Left lung (tissue), 10 donors: ENCODE measurements around the gene COL5A1. TPM values are rescaled to one million over a fixed set of nuclear protein-coding genes. Genes with fewer than 3 reads are reported as not detected.

Experiments used
- ATAC-seq: fragments of 200-7000 bp; cut with Tn5 transposase; one replicate; pipeline ENCODE4 v1.9.1; 2020; ENCODE audit warnings: moderate library complexity
- DNase-seq, 4 donors: peaks; one replicate each; pipeline ENCODE4 v3.0.0-alpha.2; 2013 to 2020
- H3K27ac ChIP-seq, 2 donors: fragments of 200-600 bp; sonication (generic) in 1 of 2; one replicate each; pipeline versions ENCODE4 v1.5.0 to v1.8.0; 2020 to 2021
- H3K27me3 ChIP-seq, 2 donors: fragments of 200-600 bp; sonication (generic) in 1 of 2; one replicate each; pipeline versions ENCODE4 v1.5.0 to v1.8.0; 2020 to 2021
- H3K36me3 ChIP-seq, 2 donors: fragments of 200-600 bp; sonication (generic) in 1 of 2; one replicate each; pipeline versions ENCODE4 v1.5.0 to v1.8.0; 2020 to 2021
- H3K4me1 ChIP-seq, 2 donors: fragments of 200-600 bp; one replicate each; pipeline ENCODE4 v1.8.0; 2021
- H3K4me3 ChIP-seq, 2 donors: fragments of 200-600 bp; sonication (generic) in 1 of 2; one replicate each; pipeline versions ENCODE4 v1.5.0 to v1.8.0; 2020 to 2021; ENCODE audit warnings: mild to moderate bottlenecking in 1 of 2
- H3K9me3 ChIP-seq, 2 donors: fragments of 200-600 bp; sonication (generic) in 1 of 2; one replicate each; pipeline versions ENCODE4 v1.5.0 to v1.8.0; 2020 to 2021
- CTCF ChIP-seq, 2 donors: fragments of 200-600 bp; sonication (generic) in 1 of 2; IDR thresholded peaks; one replicate each; pipeline versions ENCODE4 v1.5.0 to v1.8.0; 2021; ENCODE audit warnings: antibody characterized with exemption in 2 of 2
- intact Hi-C, 2 donors: fragments of 100-400 bp; cut with DNase I; formaldehyde crosslinking; loops; one replicate each; pipeline versions ENCODE4 v1.11.2 to v1.14.2; 2022
- polyA plus RNA-seq, 6 donors: library from polyadenylated mRNA; unstranded; fragments of 120-200 nt; gene quantifications; one replicate each; pipeline ENCODE4 v1.2.1, GENCODE V29; 2013; ENCODE audit not compliant: insufficient read length in 6 of 6
- total RNA-seq, 2 donors: library from RNA; stranded (reverse); fragmentation: NEBNext Ultra II Directional; extraction: Animal tissue kit (Norgen Biotek cat#: 25700); gene quantifications; one replicate each; pipeline ENCODE4 v1.2.1, GENCODE V29; 2021
- donor health status: DM: no; HTN: yes; CAD: no.
- donor health status: DM: no; HTN: no; CAD: no.

COL5A1 gene
- total and polyA plus RNA-seq, 8 donors = 168 to 357 (median 213) TPM

- no peak overlapping the region for H3K27ac ChIP-seq
- intact Hi-C loops = no loop called here
- ATAC-seq (no peak), DNase-seq (peak in 1 of 4 donors; percentile 73)
- no peaks in the 10 kb centered on the region for H3K9me3 ChIP-seq
- H3K36me3 ChIP-seq = peaks cover 0 to 18% of the 10 kb centered on the region in 2 donors
- H3K27me3 ChIP-seq = no peaks in the 10 kb centered on the region
- no peaks in the 10 kb centered on the region for H3K4me1 ChIP-seq
- H3K4me3 ChIP-seq = no peak overlapping the region
- no peak for TF ChIP-seq CTCF (IDR thresholded peaks at IDR 0.05)
Observed at GRCh38 chr9:134830126-134830525, 188.5 kb downstream of the COL5A1 start.

- Histone ChIP-seq H3K4me3 (no peak overlapping the region), H3K36me3 (peaks cover 0 to 18% of the 10 kb centered on the region in 2 donors), H3K9me3 (no peaks in the 10 kb centered on the region), H3K27me3 (no peaks in the 10 kb centered on the region), H3K27ac (no peak overlapping the region), H3K4me1 (no peaks in the 10 kb centered on the region)
- ATAC-seq (no peak), DNase-seq (peak in 1 of 4 donors; percentile 62)
- no peak for TF ChIP-seq CTCF (IDR thresholded peaks at IDR 0.05)
- intact Hi-C loops = no loop called here
Observed at GRCh38 chr9:134830926-134831720, 189.5 kb downstream of the COL5A1 start.

GRCh38 chr9:134832471-134832870 is 190.9 kb downstream of the COL5A1 start:
- DNase-seq (peak in 1 of 4 donors; percentile 82), ATAC-seq (no peak)
- TF ChIP-seq CTCF (IDR thresholded peaks at IDR 0.05) = no peak
- Histone ChIP-seq H3K4me1 (no peaks in the 10 kb centered on the region), H3K4me3 (no peak overlapping the region), H3K27me3 (no peaks in the 10 kb centered on the region), H3K36me3 (peaks cover 0 to 18% of the 10 kb centered on the region in 2 donors), H3K27ac (no peak overlapping the region), H3K9me3 (no peaks in the 10 kb centered on the region)
- intact Hi-C loops = no loop called here

- Histone ChIP-seq H3K27ac (no peak overlapping the region), H3K36me3 (peaks cover 0 to 18% of the 10 kb centered on the region in 2 donors), H3K4me3 (no peak overlapping the region), H3K27me3 (no peaks in the 10 kb centered on the region), H3K4me1 (no peaks in the 10 kb centered on the region), H3K9me3 (no peaks in the 10 kb centered on the region)
- DNase-seq (peak in 1 of 4 donors; percentile 56), ATAC-seq (no peak)
- intact Hi-C loops = no loop called here
- no peak for TF ChIP-seq CTCF (IDR thresholded peaks at IDR 0.05)
Observed at GRCh38 chr9:134833294-134833880, 191.8 kb downstream of the COL5A1 start.

- Histone ChIP-seq H3K36me3 (peaks cover 0 to 18% of the 10 kb centered on the region in 2 donors), H3K27me3 (no peaks in the 10 kb centered on the region)
Observed at GRCh38 chr9:134834217-134834956, 192.8 kb downstream of the COL5A1 start.

More at GRCh38 chr9:134834217-134834956, 192.8 kb downstream of the COL5A1 start:
- no peak overlapping the region for H3K4me3 ChIP-seq
- TF ChIP-seq CTCF (IDR thresholded peaks at IDR 0.05) = no peak
- H3K9me3 ChIP-seq = no peaks in the 10 kb centered on the region
- ATAC-seq = no peak
- intact Hi-C loops = no loop called here
- H3K27ac ChIP-seq = no peak overlapping the region
- DNase-seq = peak in 1 of 4 donors; percentile 60
- no peaks in the 10 kb centered on the region for H3K4me1 ChIP-seq
